HG03571 (cell line): ENCODE results near the gene AIG1.

Source experiments
- ATAC-seq: cut with Tn5 transposase; IDR thresholded peaks from one replicate; pipeline ENCODE4 v1.9.1; 2021; ENCODE audit not compliant: unreplicated experiment

The AIG1 gene

DNA sequence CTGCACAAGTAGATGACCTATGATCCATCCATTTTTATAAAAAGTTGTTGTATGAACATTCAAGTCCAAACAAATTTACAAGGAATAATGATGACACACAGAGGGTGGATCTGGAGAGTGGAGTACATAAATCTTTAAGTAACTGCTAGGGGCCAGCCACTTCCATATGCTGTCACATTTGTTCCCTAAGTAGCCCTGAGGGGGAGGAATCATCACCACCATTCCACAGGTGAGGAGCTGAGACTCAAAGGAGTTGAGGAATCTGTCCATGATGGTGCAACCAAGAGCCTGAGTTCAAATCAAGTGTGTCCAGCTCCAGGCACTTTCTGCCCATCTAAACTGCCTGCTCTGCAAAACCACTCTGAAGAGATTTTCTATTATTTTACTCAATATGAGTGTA lies 132.1 kb downstream of the AIG1 start:
- ATAC-seq = no peak

DNA sequence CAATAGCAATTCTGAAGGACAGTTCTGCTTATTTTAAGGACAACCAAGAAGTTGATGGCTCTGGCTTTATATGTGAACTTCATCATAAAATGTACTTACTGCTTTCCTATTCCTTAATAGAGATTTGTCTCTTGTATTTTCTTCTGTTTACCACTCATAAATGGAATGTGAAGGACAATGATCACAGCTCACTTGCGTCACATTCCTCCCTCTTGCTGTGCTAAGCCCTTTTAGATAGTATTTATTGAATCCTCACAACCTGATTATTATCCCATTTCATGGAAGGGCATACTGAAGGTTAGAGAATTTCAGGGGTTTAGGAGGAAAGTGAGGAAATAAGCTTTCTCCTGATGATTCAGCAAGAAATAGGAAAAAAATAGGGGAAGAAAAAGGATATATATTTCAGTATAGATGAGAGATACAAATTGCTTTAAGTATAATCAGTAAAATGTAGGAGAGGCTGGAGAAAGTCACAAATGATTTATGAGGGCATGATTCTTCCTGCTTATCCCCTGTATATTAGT lies 132.9 kb downstream of the AIG1 start:
- no peak for ATAC-seq

DNA sequence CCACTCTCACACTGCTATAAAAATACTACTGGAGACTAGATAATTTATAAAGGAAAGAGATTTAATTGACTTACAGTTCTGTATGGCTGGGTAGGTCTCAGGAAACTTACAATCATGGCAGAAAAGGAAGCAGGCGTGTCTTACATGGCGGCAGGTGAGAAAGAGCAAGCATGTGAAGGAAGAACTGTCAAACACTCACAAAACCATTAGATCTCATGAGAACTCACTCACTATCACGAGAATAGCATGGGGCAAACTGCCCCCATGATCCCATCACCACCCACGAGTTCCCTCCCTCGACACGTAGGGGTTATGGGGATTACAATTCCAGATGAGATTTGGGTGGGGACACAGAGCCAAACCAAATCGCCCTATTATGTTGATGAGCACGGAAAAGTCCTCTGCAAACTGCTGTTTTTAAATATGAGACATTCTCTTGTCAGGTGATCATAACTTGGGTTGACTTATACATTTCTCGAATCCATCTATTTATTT lies 133.5 kb downstream of the AIG1 start:
- ATAC-seq = no peak

DNA sequence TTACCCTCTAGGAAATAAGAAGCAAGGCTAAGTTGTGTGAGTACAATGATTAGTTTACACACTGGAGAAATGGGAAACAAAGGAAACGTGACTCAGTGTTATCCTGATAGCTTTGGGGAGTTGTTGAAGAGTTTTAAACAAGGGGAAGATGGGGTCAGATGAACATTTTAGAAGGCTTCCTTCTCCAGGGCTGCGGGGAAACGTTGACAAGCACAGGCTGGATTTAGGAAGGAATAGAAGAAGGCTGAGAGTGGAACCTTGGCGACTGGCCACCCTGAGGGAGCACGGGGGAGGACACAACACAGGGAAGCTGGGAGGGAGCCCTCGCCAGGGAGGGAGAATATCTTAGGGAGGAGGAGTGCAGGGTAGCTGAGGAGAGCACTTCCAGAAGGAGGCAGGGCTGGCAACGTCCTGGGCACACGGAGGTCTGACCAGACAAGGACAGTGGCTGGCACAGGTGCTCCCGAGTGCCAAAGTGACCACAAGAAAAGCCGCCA lies 134.7 kb downstream of the AIG1 start:
- no peak for ATAC-seq

DNA sequence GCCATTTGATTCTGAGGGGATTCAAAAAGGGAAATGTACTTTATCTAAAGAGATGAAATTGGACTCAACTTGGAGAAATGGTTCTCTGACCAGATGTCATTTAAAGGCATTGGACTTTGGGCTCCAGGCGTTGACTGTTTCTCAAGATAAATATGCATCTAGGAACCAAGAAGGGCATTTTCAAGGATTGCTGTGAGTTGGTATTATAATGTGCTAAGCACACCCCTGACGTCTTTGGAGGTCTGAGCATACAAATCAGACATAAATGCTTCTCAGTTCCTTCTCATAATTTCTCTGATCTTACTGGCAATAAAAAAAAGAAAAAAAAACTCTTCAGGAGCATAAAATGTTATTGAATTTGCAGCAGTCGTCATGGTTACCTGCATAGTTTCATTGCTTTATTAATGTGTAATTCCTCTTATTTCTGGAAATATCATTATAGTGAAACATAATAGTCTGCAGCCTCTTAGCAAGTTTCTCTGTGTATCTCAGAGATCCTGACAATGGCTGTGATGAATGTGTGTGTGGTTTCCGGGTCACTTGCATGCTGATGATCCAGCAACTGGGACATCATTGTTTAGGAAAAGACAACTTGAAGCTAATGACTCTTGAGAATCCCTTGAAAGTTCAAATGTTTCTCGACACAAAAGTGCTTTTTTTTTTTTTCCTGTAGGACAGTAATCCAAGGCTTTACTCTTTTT lies 136.0 kb downstream of the AIG1 start:
- ATAC-seq = no peak

DNA sequence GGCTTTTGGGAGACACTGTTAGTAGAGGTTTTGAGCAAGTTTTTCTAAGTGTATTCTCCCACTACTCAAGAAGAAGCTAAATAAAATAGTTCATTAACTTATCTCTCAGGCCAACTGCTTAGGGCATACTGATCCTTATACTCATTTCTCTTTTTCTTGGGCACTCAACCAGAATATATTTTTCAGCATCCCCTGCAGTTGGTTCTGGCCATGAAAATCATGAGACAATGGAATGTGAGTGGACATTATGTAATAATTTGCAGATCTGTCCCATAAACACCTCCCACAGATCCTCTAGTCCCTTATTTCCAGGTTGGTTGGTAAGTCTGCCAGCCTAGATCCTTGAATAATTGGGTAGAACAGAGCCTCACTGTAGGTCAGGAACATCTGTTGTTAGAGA lies 136.7 kb downstream of the AIG1 start:
- no peak for ATAC-seq

DNA sequence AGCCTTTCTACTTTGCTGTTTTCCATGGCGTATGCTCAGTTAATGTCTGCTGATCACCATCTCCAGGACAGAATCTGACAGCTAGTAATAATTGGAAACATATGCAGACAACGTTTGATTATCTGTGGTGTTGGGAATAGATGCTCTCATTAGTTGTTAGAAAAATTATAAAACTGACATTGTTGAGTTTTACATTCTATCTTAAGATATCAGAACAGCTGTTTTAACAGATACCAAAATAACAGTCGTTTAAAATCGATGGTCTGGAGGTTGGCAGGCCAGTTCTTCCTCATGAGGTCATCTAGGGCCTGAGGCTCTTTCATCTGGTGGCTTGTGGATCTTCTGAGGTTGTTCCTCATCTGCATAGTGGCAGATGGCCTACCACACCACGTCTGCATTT lies 137.6 kb downstream of the AIG1 start:
- no peak for ATAC-seq

DNA sequence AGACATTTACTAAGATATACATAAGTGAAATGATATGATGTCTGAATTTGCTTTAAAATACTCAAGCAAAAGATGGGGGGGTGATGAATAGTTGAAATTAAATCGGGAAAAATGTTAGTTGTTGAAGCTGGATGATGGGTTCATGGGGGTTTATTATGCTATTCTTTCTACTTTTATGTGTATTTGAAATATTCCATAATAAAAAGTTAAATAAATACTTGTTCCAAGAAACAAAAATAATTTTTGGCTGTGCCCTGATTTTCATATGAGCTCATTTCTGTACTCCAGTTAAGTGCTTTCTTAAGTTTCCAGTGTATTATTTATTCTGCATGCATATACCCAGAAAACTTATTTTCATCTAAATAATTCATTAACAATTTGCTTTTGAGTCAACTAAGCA lies 138.6 kb downstream of the AIG1 start:
- no peak for ATAC-seq

DNA sequence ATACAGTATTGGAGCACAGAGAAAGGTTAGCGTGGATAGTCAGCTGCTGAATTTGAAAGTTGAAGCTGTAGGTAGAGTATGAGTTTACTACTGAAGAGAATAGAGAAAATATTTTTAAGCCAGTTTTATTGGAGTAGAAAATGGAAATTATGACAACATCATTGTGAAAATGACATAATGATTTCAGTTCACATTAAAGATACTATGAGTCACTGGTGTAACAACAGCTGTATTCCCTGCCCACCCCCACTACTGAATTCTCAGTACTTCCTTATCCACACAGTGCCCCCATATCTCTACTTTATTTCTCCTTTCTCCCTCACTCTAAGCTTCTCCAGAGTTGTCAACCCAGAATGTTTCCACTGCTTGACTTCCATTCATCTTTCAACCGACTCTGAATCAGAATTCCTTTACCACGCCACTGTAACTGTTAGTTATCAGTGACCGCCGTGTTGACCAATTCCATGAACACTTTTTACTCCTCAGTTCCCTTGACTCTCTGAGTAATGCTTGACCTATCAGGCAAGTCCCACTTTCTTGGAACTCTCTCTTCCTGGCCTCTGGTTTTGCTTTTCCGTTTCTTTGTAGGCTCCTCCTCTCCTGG lies 139.6 kb downstream of the AIG1 start:
- ATAC-seq = no peak

DNA sequence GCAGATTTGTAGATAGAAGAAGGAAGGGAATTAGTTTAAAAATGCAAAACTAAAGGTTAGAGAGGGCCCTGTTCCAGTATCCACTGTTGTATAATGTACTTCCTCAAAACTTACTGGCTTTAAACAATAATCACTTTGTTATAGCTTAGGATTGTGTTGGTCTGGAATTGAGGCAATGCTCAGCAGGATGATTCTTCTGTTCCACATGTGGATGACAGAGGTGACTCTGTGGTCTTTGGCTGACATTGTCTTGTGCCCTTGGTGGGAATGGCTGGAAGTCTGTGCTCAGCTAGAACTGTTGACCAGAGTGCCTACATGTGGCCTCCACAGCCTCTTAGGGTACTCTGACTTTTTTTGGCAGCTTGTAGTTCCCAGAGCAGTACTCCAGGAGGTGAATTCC lies 143.4 kb downstream of the AIG1 start:
- ATAC-seq = no peak

DNA sequence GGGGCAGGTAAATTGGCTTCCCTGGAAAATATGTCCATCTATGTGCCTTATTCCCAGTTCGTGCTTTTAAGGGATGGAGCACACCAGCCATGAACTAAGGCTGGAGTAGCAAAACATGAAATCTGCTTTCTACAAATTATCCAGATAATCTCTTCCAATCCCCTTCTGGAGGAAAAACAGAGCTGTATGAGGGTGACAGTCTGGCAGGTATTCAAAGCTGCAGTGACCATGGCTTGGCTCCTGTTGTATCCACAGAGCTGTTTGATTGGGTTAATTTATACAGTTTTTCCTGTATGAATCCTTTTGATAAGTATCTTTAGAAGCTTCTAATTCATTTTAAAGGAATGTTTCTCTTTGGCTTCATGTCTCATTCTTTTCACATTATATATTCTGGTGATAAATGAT lies 144.4 kb downstream of the AIG1 start:
- ATAC-seq = no peak

DNA sequence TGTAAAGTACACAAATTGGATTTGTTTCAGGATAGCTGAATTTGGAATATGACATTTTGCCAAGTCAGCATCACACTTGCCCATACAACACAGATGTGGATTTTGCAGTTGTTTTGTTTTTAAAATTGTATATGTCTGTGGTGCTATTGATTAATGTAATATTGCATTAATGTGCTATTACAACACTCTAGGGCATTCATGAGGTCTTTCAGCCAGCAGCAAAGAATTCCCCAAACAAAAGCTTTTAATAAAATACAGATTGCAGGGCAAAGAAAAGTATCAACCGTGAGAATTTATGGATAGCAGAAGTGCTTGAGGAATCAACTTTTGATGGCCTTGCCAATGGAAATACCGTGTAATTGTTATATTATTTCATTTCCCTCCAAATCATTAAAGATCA lies 144.9 kb downstream of the AIG1 start:
- ATAC-seq = no peak

DNA sequence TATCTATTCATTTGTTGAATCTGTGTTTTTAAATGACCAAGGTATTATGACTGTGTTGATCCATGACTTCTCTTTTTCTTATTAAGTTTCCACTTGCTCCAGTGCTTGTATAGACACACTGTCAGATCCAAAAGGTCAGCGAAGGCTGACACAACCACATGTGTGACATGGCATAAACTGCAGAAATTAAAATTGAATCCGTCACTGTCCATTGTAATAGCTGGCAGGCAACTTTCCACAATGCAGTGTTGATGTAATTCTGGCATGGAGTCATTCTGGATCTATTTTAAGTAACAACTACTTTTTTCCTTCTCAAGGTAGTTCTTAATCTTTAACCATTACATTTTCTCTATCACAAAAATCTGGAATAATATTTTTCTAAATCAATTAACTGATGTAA lies 145.3 kb downstream of the AIG1 start:
- ATAC-seq = no peak

DNA sequence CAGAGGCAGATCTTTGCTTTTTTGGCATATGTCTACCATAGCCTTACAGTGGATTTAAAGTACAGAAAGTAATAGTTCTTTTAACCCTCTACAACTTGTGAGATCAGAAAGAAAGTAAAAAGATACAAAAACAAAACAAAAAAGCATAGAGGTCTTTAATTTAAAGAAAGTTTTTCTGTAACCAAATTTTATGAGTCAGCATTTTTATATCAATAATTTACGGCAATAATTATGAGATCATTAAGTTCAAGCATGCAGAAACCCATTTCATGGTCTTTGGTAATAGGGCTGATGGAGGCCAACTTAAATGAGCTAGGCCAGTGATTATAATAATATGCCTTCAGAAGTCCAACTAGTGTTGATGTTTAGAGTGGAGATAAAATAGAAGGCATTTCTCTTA lies 145.9 kb downstream of the AIG1 start:
- ATAC-seq = no peak

DNA sequence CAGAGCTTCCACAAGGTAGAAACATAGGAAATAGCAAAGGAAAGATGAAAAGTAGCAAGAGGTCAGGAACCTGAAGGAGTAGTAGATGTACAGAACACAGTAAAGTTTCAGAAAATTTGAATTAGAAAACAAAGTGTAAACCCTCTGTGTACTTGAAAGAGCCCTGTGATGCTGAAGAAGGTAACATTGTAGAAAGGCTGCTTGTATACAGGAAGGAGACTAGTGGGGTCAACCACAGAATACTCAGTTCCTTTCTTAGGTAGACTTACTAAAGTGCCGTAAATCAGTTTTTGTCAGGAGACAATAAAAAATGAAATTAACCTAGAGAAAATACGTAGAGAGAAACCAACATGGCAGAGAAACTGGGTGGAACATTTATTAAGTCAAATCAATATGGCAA lies 149.7 kb downstream of the AIG1 start:
- ATAC-seq = no peak

DNA sequence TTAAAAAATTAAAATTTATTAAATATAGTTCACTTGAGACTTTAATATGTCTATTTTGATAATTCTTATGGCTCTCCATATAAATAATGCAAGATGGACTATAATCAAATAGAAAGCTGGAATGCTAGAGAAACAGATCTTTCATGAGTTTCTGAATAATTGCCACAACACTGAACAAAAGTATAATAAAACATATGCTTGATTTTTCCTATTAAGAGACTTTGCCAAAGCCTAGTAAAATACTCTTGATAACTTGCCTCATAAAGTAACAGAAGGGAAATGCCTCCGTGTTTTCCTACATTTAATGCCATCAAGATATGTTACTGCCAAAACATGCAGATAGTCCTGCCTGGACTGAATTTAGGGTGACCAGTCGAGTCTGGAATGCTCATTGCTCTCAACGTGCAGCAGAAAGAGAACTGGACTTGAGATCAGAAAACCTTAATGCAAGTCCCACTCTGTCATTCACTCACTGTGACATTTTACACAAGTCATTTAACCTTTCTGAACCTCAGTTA lies 153.2 kb downstream of the AIG1 start:
- ATAC-seq = no peak

DNA sequence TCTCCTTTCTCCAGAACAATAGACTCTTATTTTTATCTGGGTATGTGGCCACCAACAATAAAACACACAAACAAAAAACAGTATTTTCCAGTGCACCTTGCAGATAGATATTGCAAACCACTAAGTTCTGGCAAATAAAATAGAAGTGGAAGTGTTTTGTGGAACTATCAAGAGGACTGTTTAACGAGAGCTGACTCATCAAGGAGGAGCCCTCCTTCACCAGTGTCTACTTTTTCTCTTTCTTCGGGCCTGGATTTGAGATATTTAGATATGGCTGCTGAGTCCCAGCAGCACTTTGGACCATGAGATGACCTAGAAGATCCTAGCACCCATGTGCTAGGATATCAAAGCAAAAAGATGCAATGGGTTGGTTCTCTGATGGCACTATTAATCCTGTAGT lies 154.7 kb downstream of the AIG1 start:
- ATAC-seq = no peak

DNA sequence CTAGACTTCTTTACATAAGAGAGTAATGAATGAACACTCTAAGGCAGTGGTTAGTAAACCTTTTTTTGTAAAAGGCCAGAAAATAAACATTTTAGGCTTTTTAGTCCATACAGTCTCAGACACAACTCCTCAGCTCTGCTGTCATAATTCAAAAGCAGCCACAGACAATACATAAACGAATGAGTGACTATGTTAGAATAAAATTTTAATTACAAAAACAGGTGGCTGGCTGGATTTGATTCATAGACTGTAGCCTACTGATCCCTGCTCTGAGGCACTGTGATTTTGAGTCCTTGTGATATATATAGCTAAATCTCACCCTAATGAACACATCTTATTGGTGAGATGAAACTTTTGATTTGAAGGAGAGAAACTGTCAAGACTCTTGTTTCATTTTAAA lies 155.1 kb downstream of the AIG1 start:
- no peak for ATAC-seq

DNA sequence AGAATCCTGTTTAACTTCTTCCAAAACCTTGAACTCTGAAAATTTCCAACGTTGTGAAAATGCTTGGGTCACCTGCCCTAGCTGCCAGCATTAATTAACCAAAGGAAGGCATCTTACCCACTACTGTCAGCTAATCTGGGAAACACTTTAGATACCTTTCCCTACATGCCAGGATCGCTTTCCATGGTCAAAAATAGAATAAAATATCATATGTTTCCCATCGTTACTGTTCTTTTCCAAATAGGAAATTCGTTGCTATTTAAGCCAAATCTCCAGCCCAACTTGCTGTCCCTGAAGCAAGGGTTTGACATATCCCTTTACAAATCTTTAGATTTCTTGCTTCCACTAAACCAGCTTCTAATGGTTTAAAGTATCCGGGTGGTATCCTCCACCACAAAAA lies 157.5 kb downstream of the AIG1 start:
- ATAC-seq = no peak

DNA sequence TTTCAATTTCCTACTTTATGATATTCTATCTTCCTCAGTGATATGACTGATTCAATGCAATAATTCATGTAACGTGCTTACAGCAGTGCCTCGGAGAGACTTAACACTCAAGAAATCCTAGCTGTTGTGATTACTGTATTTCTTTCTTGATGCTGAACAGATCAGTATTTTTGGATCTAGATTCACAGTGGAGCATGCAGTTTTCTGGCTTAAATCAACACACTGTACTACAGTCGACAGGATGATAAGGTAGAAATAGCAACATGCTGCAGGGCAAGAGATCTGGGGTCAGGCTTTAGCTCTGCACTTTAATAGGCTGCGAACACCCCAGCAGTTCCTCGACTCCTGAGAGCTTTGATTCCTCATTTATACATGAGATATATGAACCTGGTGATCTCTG lies 161.0 kb downstream of the AIG1 start:
- ATAC-seq = no peak

DNA sequence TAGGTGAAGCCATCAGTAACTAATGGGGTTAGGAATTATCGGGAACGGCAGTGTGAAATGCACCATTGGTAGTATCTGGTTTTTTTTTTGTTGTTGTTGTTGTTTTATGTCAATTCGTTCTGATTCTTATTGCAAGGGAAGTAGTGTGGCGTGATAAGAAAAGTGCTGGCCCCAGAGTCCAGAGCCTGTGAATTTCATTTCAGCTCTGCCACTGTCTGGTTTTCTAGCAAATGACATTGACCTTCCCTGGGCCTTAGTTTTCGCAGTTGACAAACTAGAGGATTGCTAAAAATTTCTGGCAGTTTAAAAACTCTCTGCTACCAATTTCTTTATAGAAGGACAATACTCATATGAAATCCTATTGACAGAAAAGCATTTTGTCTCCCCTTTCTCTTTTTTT lies 161.6 kb downstream of the AIG1 start:
- ATAC-seq = no peak

DNA sequence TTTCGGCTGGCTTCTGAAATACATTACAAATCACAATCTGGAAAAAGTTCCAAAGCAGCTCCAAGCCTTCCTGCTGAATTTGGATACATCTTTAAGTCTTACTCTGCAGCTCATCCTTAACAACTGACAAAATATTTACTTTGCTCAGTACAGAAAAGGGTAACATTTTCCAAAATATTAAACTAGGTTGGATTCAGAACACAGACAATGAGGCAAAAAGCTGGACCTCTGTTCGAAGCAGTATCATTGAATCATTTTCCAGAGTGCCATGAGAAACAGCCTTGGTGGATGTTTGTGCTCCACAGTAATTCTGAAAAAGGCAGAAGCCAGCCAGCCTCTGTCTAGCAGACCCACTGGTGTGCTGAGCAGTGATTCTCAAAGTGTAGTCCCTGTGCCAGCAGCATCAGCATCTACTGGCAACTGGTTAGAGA lies 162.1 kb downstream of the AIG1 start:
- ATAC-seq = no peak
